Smooth muscle cell (in vitro differentiated cells): ENCODE results near the gene DNAJC30. TPM values are rescaled to one million over a fixed set of nuclear protein-coding genes. Genes with fewer than 3 reads are reported as not detected.

Source experiments
- DNase-seq: peaks from one replicate; lab custom pipeline; 2025; ENCODE audit not compliant: unreplicated experiment; lab: John Stamatoyannopoulos, UW
- H2AFZ ChIP-seq: fragments of 200-600 bp; sonication (generic); 2 replicates; pipeline ENCODE4 v1.6.0; 2016; ENCODE audit warnings: antibody characterized with exemption, low read depth, mild to moderate bottlenecking
- H3F3A ChIP-seq: fragments of 200-600 bp; sonication (generic); 2 replicates; pipeline ENCODE4 v1.6.0; 2017; ENCODE audit warnings: antibody characterized with exemption, low read depth
- H3K27ac ChIP-seq: fragments of 200-600 bp; sonication (generic); 2 replicates; pipeline ENCODE4 v1.5.1; 2016; ENCODE audit warnings: low read depth, mild to moderate bottlenecking
- H3K27me3 ChIP-seq: fragments of 200-600 bp; sonication (generic); 2 replicates; pipeline ENCODE4 v1.6.1; 2016; ENCODE audit warnings: low read depth, mild to moderate bottlenecking
- H3K36me3 ChIP-seq: fragments of 200-600 bp; sonication (generic); 2 replicates; pipeline ENCODE4 v1.5.1; 2016; ENCODE audit warnings: low read depth
- H3K4me1 ChIP-seq: fragments of 200-600 bp; sonication (generic); 2 replicates; pipeline ENCODE4 v1.5.1; 2016; ENCODE audit warnings: low read depth
- H3K4me2 ChIP-seq: fragments of 200-600 bp; sonication (generic); 2 replicates; pipeline ENCODE4 v1.6.0; 2016; ENCODE audit warnings: mild to moderate bottlenecking
- H3K4me3 ChIP-seq: fragments of 200-600 bp; sonication (generic); 2 replicates; pipeline ENCODE4 v1.5.1; 2016; ENCODE audit warnings: mild to moderate bottlenecking
- H3K79me2 ChIP-seq: fragments of 200-600 bp; sonication (generic); 2 replicates; pipeline ENCODE4 v1.6.0; 2016; ENCODE audit warnings: low read depth, mild to moderate bottlenecking
- H3K9ac ChIP-seq: fragments of 200-600 bp; sonication (generic); 2 replicates; pipeline ENCODE4 v1.6.0; 2016; ENCODE audit warnings: low read depth
- H3K9me3 ChIP-seq: fragments of 200-600 bp; sonication (generic); replicated peaks from 2 replicates; pipeline ENCODE4 v1.5.1; 2016; ENCODE audit warnings: low read depth
- H4K20me1 ChIP-seq: fragments of 200-600 bp; sonication (generic); 2 replicates; pipeline ENCODE4 v1.6.0; 2016; ENCODE audit warnings: low read depth
- WGBS: methylation state at CpG from one replicate; pipeline ENCODE4 v1.1.7; 2016; ENCODE audit warnings: low lambda C conversion rate; 5-methylcytosine and 5-hydroxymethylcytosine counted together
- polyA plus RNA-seq: library from polyadenylated mRNA; unstranded; fragments of >200 nt; fragmentation: Nextera tagmentation; extraction: Ambion mirVana; gene quantifications from 2 replicates; pipeline ENCODE4 v1.2.1, GENCODE V29; 2016
- total RNA-seq: library from RNA; depleted of rRNA; stranded (reverse); fragments of >200 nt; gene quantifications from 2 replicates; pipeline ENCODE4 v1.2.3, GENCODE V29; 2014
- TF ChIP-seq, protein P1 (sequence below): fragments of 200-600 bp; sonication (generic); IDR thresholded peaks from 2 replicates; pipeline ENCODE4 v1.5.1; 2017; ENCODE audit warnings: borderline replicate concordance, mild to moderate bottlenecking, antibody characterized with exemption; ENCODE audit not compliant: insufficient read depth, poor library complexity, severe bottlenecking

The DNAJC30 gene
- total and polyA plus RNA-seq, 2 experiments from 2014 or later = 1.2 to 4.6 TPM

DNA sequence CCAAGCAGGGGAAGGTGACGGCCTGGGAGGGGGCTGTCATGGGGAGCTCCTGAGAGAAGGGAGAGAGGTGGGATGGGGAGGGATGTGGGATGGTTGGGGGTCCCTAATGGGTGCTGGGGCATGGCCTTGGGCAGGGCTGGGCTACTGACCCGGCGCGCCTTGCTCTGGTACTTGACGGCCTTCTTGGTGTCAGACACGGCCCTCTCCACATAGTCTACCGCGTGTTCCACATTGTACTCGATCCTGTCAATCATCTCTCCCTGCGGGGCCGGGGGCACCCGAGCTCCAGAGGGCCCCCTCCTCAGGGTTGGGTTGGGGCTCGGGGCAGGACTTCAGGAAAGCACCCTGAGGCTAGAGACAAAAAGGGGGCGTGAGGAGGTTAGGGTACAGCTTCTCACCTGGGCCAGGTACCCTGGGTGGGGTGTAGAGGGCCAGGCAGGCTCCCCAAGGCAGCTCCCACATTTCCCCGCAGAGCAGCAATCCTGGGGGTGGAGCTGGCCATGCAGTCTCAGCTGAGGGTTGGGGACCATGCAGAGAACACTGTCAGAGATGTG is 17.4 kb upstream of the DNAJC30 start:
- H3K4me3 ChIP-seq = no peak overlapping the region
- no peak for DNase-seq
- no peak overlapping the region for H3K4me2 ChIP-seq
- no peaks in the 10 kb centered on the region for H3F3A ChIP-seq
- H3K36me3 ChIP-seq = no peaks in the 10 kb centered on the region
- H2AFZ ChIP-seq = no peak overlapping the region
- H3K27ac ChIP-seq = no peak overlapping the region
- no peaks in the 10 kb centered on the region for H3K27me3 ChIP-seq
- TF ChIP-seq, protein P1, sequence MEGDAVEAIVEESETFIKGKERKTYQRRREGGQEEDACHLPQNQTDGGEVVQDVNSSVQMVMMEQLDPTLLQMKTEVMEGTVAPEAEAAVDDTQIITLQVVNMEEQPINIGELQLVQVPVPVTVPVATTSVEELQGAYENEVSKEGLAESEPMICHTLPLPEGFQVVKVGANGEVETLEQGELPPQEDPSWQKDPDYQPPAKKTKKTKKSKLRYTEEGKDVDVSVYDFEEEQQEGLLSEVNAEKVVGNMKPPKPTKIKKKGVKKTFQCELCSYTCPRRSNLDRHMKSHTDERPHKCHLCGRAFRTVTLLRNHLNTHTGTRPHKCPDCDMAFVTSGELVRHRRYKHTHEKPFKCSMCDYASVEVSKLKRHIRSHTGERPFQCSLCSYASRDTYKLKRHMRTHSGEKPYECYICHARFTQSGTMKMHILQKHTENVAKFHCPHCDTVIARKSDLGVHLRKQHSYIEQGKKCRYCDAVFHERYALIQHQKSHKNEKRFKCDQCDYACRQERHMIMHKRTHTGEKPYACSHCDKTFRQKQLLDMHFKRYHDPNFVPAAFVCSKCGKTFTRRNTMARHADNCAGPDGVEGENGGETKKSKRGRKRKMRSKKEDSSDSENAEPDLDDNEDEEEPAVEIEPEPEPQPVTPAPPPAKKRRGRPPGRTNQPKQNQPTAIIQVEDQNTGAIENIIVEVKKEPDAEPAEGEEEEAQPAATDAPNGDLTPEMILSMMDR = no peak
- H3K4me1 ChIP-seq = no peaks in the 10 kb centered on the region
- H4K20me1 ChIP-seq = peaks cover 22% of the 10 kb centered on the region
- no peaks in the 10 kb centered on the region for H3K79me2 ChIP-seq
- no peaks in the 10 kb centered on the region for H3K9me3 ChIP-seq
- H3K9ac ChIP-seq = no peak overlapping the region
- WGBS = 96% methylated on average over 12 of the region's 15 CpGs

- no peaks in the 10 kb centered on the region for H3K79me2 ChIP-seq
- H3K36me3 ChIP-seq = no peaks in the 10 kb centered on the region
- H3K4me3 ChIP-seq = no peak overlapping the region
- H3F3A ChIP-seq = no peaks in the 10 kb centered on the region
- no peak overlapping the region for H3K27ac ChIP-seq
- 97% methylated on average over 14 of the region's 14 CpGs for WGBS
- H3K9me3 ChIP-seq = no peaks in the 10 kb centered on the region
- H2AFZ ChIP-seq = no peak overlapping the region
- H3K27me3 ChIP-seq = no peaks in the 10 kb centered on the region
- DNase-seq = no peak
- TF ChIP-seq, protein P1 = no peak
- peaks cover 17% of the 10 kb centered on the region for H4K20me1 ChIP-seq
- H3K4me1 ChIP-seq = no peaks in the 10 kb centered on the region
- H3K9ac ChIP-seq = no peak overlapping the region
- H3K4me2 ChIP-seq = no peak overlapping the region
Observed at GRCh38 chr7:73700069-73700423, 16.8 kb upstream of the DNAJC30 start.

DNA sequence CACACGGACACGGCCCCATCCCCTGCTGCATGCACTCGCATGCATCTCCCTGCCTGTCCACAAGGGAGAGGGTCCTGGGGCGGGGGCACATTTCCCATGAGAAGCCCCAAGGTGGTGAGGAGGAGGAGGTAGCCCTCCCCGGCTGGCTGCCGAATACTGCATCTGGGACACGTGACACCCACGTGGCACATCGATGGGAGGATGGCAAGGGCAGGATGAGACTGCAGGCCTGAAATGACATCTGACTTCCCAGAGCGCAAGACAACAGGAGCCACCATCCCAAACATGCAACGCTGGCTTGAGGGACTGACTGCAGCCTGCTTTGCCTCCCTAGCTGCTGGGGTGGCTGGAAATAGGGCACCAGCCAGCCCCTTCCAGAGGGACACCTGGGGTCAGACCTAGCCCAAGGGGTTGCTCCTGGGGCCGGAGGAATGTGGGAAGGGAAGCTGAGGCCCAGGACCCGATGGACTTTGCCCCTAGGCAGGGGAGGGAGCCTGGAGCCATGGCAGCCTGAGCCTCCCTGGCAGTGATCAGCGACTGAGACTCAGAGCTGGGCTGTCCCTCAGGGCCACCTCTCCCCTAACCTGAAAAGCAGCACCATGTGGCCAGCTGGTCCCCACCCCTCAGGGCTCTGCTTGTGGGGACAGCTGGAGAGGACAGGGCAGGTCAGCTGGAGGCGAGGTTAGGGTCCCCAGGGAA is 16.3 kb upstream of the DNAJC30 start:
- Histone ChIP-seq H3K9ac (no peak overlapping the region), H3K4me2 (no peak overlapping the region), H4K20me1 (peaks cover 13% of the 10 kb centered on the region), H3K27ac (no peak overlapping the region), H3K4me1 (no peaks in the 10 kb centered on the region), H2AFZ (no peak overlapping the region), H3K4me3 (no peak overlapping the region), H3K27me3 (no peaks in the 10 kb centered on the region), H3K36me3 (no peaks in the 10 kb centered on the region), H3K9me3 (no peaks in the 10 kb centered on the region), H3K79me2 (no peaks in the 10 kb centered on the region), H3F3A (no peaks in the 10 kb centered on the region)
- WGBS = 91% methylated on average over 15 of the region's 15 CpGs
- no peak for DNase-seq
- TF ChIP-seq, protein P1 = no peak

GRCh38 chr7:73698410-73698809 is 15.2 kb upstream of the DNAJC30 start:
- Histone ChIP-seq H3K27ac (no peak overlapping the region), H3K9ac (no peak overlapping the region), H3F3A (no peaks in the 10 kb centered on the region), H3K4me2 (no peak overlapping the region), H3K79me2 (no peaks in the 10 kb centered on the region), H3K4me3 (no peak overlapping the region), H3K4me1 (no peaks in the 10 kb centered on the region), H3K27me3 (no peaks in the 10 kb centered on the region), H4K20me1 (peaks cover 5% of the 10 kb centered on the region), H3K36me3 (no peaks in the 10 kb centered on the region), H3K9me3 (no peaks in the 10 kb centered on the region), H2AFZ (no peak overlapping the region)
- WGBS = 95% methylated on average over 5 of the region's 7 CpGs
- DNase-seq = no peak
- TF ChIP-seq, protein P1 = no peak
